H1 (cell line): ENCODE results near the gene ANP32B. TPM values are rescaled to one million over a fixed set of nuclear protein-coding genes. Genes with fewer than 3 reads are reported as not detected.

Source experiments
- ASH2L ChIP-seq: fragments of 200-600, 300-600 bp; sonication (generic); IDR thresholded peaks from one replicate; pipeline ENCODE4 v1.7.1; 2017; ENCODE audit warnings: low read length
- ATF2 ChIP-seq: IDR thresholded peaks from 2 replicates; pipeline ENCODE4 v1.6.1; 2012; ENCODE audit warnings: low read length, inconsistent platforms
- CHD7 ChIP-seq: fragments of 300-600 bp; sonication (generic); IDR thresholded peaks from 2 replicates; pipeline ENCODE4 v1.7.1; 2012; ENCODE audit warnings: low read length, moderate library complexity, mild to moderate bottlenecking, inconsistent platforms; ENCODE audit not compliant: insufficient replicate concordance
- GTF2F1 ChIP-seq: IDR thresholded peaks from 2 replicates; pipeline ENCODE4 v1.6.1; 2012; ENCODE audit warnings: low read depth, low read length, improper control_type of control experiment, borderline replicate concordance
- SAP30 ChIP-seq: fragments of 300-600 bp; sonication (generic); IDR thresholded peaks from 2 replicates; pipeline ENCODE4 v1.7.1; 2012; ENCODE audit warnings: low read length, moderate library complexity, mild to moderate bottlenecking, inconsistent platforms; ENCODE audit not compliant: insufficient read depth, insufficient replicate concordance
- SIX5 ChIP-seq: IDR thresholded peaks from 2 replicates; pipeline ENCODE4 v1.6.1; 2011; ENCODE audit warnings: mild to moderate bottlenecking, low read depth, low read length
- SRF ChIP-seq: IDR thresholded peaks from 2 replicates; pipeline ENCODE4 v1.6.1; 2011; ENCODE audit warnings: mild to moderate bottlenecking, low read depth, low read length, moderate library complexity
- TAF7 ChIP-seq: optimal IDR thresholded peaks from 2 replicates; pipeline ENCODE3; 2011; ENCODE audit warnings: low read depth, mild to moderate bottlenecking, inconsistent platforms, low read length, moderate library complexity, borderline replicate concordance
- ZNF274 ChIP-seq: IDR thresholded peaks from 2 replicates; pipeline ENCODE4 v1.7.0; 2012; ENCODE audit warnings: low read length, borderline replicate concordance; ENCODE audit errors: extremely low read depth
- polyA plus RNA-seq, 7 experiments: library from polyadenylated mRNA; depleted of rRNA in 3 of 7; stranded (reverse) in 5 of 7; unstranded in 2 of 7; fragments of >200 nt in 5 of 7; fragments of 200-250 nt in 2 of 7; gene quantifications; 1 replicate in 5 of 7; 2 replicates in 1 of 7; 4 replicates in 1 of 7; pipeline versions ENCODE4 v1.2.1 to v1.2.3, GENCODE V29; 2011 to 2013; ENCODE audit warnings: missing spikeins in 2 of 7, mixed read lengths in 2 of 7
- total RNA-seq: library from RNA; stranded (reverse); fragmentation: NEBNext Ultra II Directional; extraction: Animal tissue kit (Norgen Biotek cat#: 25700); gene quantifications from 2 replicates; pipeline ENCODE4 v1.2.1, GENCODE V29; 2021

Gene ANP32B
- total and polyA plus RNA-seq, 2 of the 8 experiments (the other 6 are each of a cell fraction or from before 2014, with no cell fraction given): 7.6 to 88.1 TPM

- TF ChIP-seq CHD7 (no peak), TAF7 (no peak), ATF2 (no peak), ASH2L (no peak), SAP30 (no peak), SIX5 (no peak), GTF2F1 (no peak), SRF (no peak), ZNF274 (no peak)
Observed at GRCh38 chr9:97979788-97980478, 3.2 kb upstream of the ANP32B start (continued).
